ENCODE measurements around the gene NFATC2.

- TF ChIP-seq SUZ12 (IDR thresholded peaks at IDR 0.05; ENCODE audit: extremely low read depth, insufficient read depth, insufficient read length) (no peak), YY1 (IDR thresholded peaks at IDR 0.05; ENCODE audit: insufficient read depth, insufficient read length) (no peak)
Observed at GRCh38 chr20:51565298-51566144, 23.0 kb upstream of the NFATC2 start.

All from NT2/D1 (cell line).